GM23338 (cell line): ENCODE data around the gene SLAMF6. TPM values are rescaled to one million over a fixed set of nuclear protein-coding genes. Genes with fewer than 3 reads are reported as not detected.

Experiments used
- ATAC-seq: fragments of 200-7000 bp; cut with Tn5 transposase; 3 replicates; pipeline ENCODE4 v1.9.1; 2020
- DNase-seq: peaks from one replicate; pipeline ENCODE4 v3.0.0-alpha.2; 2015; ENCODE audit warnings: low spot score
- H2AFZ ChIP-seq: fragments of 200-600 bp; sonication (generic); 2 replicates; pipeline ENCODE4 v1.8.0; 2016; ENCODE audit warnings: antibody characterized with exemption, mild to moderate bottlenecking, moderate library complexity
- H3F3A ChIP-seq: fragments of 200-600 bp; sonication (generic); replicated peaks from 2 replicates; pipeline ENCODE4 v1.8.0; 2017; ENCODE audit warnings: antibody characterized with exemption, mixed run types, low read depth
- H3K27ac ChIP-seq: fragments of 200-600 bp; sonication (generic); 2 replicates; pipeline ENCODE4 v1.6.1; 2016; ENCODE audit warnings: low read depth
- H3K27me3 ChIP-seq: fragments of 200-600 bp; sonication (generic); 2 replicates; pipeline ENCODE4 v1.8.0; 2016; ENCODE audit warnings: mild to moderate bottlenecking, mixed run types, moderate library complexity; ENCODE audit not compliant: insufficient read depth
- H3K36me3 ChIP-seq: fragments of 200-600 bp; sonication (generic); 2 replicates; pipeline ENCODE4 v1.8.0; 2016; ENCODE audit warnings: mild to moderate bottlenecking; ENCODE audit not compliant: insufficient read depth
- H3K4me1 ChIP-seq: fragments of 200-600 bp; sonication (generic); 2 replicates; pipeline ENCODE4 v1.8.0; 2016; ENCODE audit warnings: mild to moderate bottlenecking, moderate library complexity; ENCODE audit not compliant: insufficient read depth
- H3K4me2 ChIP-seq: fragments of 200-600 bp; sonication (generic); 2 replicates; pipeline ENCODE4 v1.7.1; 2017; ENCODE audit warnings: mixed run types
- H3K4me3 ChIP-seq: fragments of 200-600 bp; sonication (generic); 2 replicates; pipeline ENCODE4 v1.6.1; 2016; ENCODE audit warnings: mixed run types
- H3K79me2 ChIP-seq: fragments of 200-600 bp; sonication (generic); replicated peaks from 2 replicates; pipeline ENCODE4 v1.8.0; 2017; ENCODE audit warnings: mild to moderate bottlenecking; ENCODE audit not compliant: insufficient read depth
- H3K9me2 ChIP-seq: fragments of 200-600 bp; sonication (generic); 2 replicates; pipeline ENCODE4 v1.8.0; 2017; ENCODE audit not compliant: insufficient read depth
- H4K20me1 ChIP-seq: fragments of 200-600 bp; sonication (generic); replicated peaks from 2 replicates; pipeline ENCODE4 v1.8.0; 2017; ENCODE audit warnings: mild to moderate bottlenecking; ENCODE audit not compliant: insufficient read depth
- H3K27ac Mint-ChIP-seq: 2 replicates; pipeline ENCODE4 v1.8.0; 2020; ENCODE audit warnings: inconsistent platforms, mild to moderate bottlenecking, moderate library complexity, mixed read lengths
- H3K27me3 Mint-ChIP-seq: 3 replicates; pipeline ENCODE4 v1.8.0; 2022; ENCODE audit warnings: low read depth, mild to moderate bottlenecking, moderate library complexity, mixed read lengths, inconsistent platforms; ENCODE audit not compliant: insufficient read depth, poor library complexity
- H3K36me3 Mint-ChIP-seq: 3 replicates; pipeline ENCODE4 v1.8.0; 2021; ENCODE audit warnings: low read depth, mild to moderate bottlenecking, inconsistent platforms, moderate library complexity, mixed read lengths
- H3K4me1 Mint-ChIP-seq: 3 replicates; pipeline ENCODE4 v1.8.0; 2020; ENCODE audit warnings: mild to moderate bottlenecking, inconsistent platforms, mixed read lengths
- H3K4me3 Mint-ChIP-seq: 3 replicates; pipeline ENCODE4 v1.8.0; 2021; ENCODE audit warnings: moderate library complexity, mild to moderate bottlenecking, inconsistent platforms, mixed read lengths
- H3K9me3 Mint-ChIP-seq: 3 replicates; pipeline ENCODE4 v1.8.0; 2020; ENCODE audit warnings: moderate library complexity, mild to moderate bottlenecking, inconsistent platforms, mixed read lengths
- EZH2phosphoT487 ChIP-seq: fragments of 200-600 bp; sonication (generic); IDR thresholded peaks from one replicate; pipeline ENCODE4 v1.8.1; 2018; ENCODE audit warnings: antibody characterized with exemption; ENCODE audit not compliant: unreplicated experiment
- JUNB ChIP-seq: IDR thresholded peaks from one replicate; pipeline ENCODE4 v1.6.1; 2016; ENCODE audit warnings: antibody characterized with exemption; ENCODE audit not compliant: unreplicated experiment
- POLR2AphosphoS5 ChIP-seq: IDR thresholded peaks from 2 replicates; pipeline ENCODE4 v1.6.1; 2016; ENCODE audit warnings: antibody characterized with exemption, low read depth
- polyA plus RNA-seq: library from polyadenylated mRNA; unstranded; fragments of >200 nt; fragmentation: Nextera tagmentation; extraction: Ambion mirVana; gene quantifications from 2 replicates; pipeline ENCODE4 v1.2.1, GENCODE V29; 2016
- total RNA-seq: library from RNA; depleted of rRNA; stranded (reverse); fragments of >200 nt; shearing (Covaris generic); gene quantifications from 2 replicates; pipeline ENCODE4 v1.2.3, GENCODE V29; 2014
- TF ChIP-seq, protein P1 (sequence below): fragments of 250-450 bp; sonication (Bioruptor Pico); IDR thresholded peaks from 2 replicates; pipeline ENCODE4 v1.5.0; 2020; ENCODE audit warnings: mild to moderate bottlenecking, moderate library complexity
- TF ChIP-seq, protein P2 (sequence below): IDR thresholded peaks from one replicate; pipeline ENCODE4 v1.6.1; 2018; ENCODE audit warnings: antibody characterized with exemption; ENCODE audit not compliant: unreplicated experiment

Gene SLAMF6
- total and polyA plus RNA-seq, 2 experiments from 2014 or later: not detected

DNA sequence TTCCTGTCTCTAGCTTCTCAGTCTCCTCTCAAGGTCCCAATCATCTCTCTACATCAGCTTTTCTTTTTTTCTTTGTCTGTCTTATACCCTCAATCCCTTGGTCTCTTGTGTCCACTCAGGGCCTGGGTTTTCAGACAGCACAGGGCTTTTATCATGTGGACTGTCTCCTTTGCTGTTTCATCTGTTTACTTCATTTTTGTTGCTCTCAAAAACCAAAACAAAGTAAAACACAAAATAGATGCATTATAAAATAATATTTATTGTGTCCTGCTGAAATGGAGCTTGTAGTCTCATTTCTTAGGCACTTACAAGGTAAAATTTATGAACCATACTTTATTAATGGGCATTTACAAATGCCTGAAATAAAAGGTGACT is 17.8 kb upstream of the SLAMF6 start (continued):
- TF ChIP-seq, protein P1, sequence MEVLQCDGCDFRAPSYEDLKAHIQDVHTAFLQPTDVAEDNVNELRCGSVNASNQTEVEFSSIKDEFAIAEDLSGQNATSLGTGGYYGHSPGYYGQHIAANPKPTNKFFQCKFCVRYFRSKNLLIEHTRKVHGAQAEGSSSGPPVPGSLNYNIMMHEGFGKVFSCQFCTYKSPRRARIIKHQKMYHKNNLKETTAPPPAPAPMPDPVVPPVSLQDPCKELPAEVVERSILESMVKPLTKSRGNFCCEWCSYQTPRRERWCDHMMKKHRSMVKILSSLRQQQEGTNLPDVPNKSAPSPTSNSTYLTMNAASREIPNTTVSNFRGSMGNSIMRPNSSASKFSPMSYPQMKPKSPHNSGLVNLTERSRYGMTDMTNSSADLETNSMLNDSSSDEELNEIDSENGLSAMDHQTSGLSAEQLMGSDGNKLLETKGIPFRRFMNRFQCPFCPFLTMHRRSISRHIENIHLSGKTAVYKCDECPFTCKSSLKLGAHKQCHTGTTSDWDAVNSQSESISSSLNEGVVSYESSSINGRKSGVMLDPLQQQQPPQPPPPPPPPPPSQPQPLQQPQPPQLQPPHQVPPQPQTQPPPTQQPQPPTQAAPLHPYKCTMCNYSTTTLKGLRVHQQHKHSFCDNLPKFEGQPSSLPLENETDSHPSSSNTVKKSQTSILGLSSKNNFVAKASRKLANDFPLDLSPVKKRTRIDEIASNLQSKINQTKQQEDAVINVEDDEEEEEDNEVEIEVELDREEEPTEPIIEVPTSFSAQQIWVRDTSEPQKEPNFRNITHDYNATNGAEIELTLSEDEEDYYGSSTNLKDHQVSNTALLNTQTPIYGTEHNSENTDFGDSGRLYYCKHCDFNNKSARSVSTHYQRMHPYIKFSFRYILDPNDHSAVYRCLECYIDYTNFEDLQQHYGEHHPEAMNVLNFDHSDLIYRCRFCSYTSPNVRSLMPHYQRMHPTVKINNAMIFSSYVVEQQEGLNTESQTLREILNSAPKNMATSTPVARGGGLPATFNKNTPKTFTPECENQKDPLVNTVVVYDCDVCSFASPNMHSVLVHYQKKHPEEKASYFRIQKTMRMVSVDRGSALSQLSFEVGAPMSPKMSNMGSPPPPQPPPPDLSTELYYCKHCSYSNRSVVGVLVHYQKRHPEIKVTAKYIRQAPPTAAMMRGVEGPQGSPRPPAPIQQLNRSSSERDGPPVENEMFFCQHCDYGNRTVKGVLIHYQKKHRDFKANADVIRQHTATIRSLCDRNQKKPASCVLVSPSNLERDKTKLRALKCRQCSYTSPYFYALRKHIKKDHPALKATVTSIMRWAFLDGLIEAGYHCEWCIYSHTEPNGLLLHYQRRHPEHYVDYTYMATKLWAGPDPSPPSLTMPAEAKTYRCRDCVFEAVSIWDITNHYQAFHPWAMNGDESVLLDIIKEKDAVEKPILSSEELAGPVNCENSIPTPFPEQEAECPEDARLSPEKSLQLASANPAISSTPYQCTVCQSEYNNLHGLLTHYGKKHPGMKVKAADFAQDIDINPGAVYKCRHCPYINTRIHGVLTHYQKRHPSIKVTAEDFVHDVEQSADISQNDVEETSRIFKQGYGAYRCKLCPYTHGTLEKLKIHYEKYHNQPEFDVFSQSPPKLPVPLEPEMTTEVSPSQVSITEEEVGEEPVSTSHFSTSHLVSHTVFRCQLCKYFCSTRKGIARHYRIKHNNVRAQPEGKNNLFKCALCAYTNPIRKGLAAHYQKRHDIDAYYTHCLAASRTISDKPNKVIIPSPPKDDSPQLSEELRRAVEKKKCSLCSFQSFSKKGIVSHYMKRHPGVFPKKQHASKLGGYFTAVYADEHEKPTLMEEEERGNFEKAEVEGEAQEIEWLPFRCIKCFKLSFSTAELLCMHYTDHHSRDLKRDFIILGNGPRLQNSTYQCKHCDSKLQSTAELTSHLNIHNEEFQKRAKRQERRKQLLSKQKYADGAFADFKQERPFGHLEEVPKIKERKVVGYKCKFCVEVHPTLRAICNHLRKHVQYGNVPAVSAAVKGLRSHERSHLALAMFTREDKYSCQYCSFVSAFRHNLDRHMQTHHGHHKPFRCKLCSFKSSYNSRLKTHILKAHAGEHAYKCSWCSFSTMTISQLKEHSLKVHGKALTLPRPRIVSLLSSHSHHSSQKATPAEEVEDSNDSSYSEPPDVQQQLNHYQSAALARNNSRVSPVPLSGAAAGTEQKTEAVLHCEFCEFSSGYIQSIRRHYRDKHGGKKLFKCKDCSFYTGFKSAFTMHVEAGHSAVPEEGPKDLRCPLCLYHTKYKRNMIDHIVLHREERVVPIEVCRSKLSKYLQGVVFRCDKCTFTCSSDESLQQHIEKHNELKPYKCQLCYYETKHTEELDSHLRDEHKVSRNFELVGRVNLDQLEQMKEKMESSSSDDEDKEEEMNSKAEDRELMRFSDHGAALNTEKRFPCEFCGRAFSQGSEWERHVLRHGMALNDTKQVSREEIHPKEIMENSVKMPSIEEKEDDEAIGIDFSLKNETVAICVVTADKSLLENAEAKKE: no peak
- no peak for TF ChIP-seq POLR2AphosphoS5
- TF ChIP-seq JUNB: no peak
- TF ChIP-seq, protein P2, sequence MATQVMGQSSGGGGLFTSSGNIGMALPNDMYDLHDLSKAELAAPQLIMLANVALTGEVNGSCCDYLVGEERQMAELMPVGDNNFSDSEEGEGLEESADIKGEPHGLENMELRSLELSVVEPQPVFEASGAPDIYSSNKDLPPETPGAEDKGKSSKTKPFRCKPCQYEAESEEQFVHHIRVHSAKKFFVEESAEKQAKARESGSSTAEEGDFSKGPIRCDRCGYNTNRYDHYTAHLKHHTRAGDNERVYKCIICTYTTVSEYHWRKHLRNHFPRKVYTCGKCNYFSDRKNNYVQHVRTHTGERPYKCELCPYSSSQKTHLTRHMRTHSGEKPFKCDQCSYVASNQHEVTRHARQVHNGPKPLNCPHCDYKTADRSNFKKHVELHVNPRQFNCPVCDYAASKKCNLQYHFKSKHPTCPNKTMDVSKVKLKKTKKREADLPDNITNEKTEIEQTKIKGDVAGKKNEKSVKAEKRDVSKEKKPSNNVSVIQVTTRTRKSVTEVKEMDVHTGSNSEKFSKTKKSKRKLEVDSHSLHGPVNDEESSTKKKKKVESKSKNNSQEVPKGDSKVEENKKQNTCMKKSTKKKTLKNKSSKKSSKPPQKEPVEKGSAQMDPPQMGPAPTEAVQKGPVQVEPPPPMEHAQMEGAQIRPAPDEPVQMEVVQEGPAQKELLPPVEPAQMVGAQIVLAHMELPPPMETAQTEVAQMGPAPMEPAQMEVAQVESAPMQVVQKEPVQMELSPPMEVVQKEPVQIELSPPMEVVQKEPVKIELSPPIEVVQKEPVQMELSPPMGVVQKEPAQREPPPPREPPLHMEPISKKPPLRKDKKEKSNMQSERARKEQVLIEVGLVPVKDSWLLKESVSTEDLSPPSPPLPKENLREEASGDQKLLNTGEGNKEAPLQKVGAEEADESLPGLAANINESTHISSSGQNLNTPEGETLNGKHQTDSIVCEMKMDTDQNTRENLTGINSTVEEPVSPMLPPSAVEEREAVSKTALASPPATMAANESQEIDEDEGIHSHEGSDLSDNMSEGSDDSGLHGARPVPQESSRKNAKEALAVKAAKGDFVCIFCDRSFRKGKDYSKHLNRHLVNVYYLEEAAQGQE: no peak

DNA sequence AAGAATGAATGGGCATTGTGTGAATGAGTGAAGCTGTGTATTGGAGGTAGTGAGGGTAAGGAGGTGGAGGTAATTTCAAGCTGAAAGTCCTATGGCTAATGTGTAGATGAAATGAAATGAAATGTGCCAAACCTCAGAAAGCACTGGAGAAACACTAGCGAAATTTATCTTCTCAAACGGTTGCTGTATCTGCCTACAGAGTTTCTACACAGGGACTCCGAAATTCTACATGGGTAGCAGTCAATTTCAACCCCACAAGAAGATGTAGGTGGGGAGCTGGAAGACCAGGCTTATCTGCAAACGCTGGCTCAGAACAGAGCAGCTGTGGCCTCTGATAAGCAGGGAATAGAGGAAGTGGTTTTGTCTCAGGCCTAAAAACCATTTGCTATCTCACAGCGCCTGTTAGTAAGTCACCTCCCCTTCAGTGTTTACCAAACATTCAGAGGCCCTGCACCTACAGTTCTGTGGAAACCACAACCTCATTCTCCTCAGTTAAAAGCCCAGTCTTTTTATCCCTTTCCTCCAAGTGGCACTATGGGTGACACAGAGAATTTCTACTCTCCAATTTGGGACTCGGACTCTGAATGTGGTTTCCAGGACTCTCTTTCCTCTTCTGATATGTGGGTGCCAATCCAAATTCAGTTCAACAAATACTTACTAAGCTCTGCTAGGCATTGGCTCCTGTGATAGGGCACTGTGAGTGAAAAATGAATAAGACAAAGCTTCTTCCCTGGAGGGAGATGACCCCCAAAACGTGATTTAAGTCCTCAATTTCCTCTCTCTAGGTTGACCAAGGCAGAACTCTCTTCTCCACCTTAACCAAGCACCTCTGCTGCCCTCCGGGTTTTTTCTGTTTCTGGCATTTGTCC is 17.2 kb upstream of the SLAMF6 start:
- Histone ChIP-seq H3K27ac (no peak overlapping the region), H3K36me3 (no peaks in the 10 kb centered on the region), H3K27me3 (no peaks in the 10 kb centered on the region), H2AFZ (peak overlapping the region; percentile 92), H3K4me1 (no peaks in the 10 kb centered on the region), H3F3A (no peaks in the 10 kb centered on the region), H3K9me2 (peaks cover 3% of the 10 kb centered on the region; the same call in 1 of the 2 replicates), H3K79me2 (no peaks in the 10 kb centered on the region), H3K4me3 (no peak overlapping the region), H3K4me2 (no peak overlapping the region), H4K20me1 (no peaks in the 10 kb centered on the region)
- Mint-ChIP-seq H3K4me3 (no peak overlapping the region), H3K27me3 (no peaks in the 10 kb centered on the region), H3K36me3 (no peaks in the 10 kb centered on the region; the same call in 2 of the 3 replicates), H3K9me3 (peaks cover 2% of the 10 kb centered on the region), H3K4me1 (no peaks in the 10 kb centered on the region), H3K27ac (no peak overlapping the region)
- ATAC-seq (no peak), DNase-seq (no peak)
- TF ChIP-seq, protein P2: no peak
- no peak for TF ChIP-seq EZH2phosphoT487
